OCI-LY1 (cell line): ENCODE results near the gene HID1.
"Not testable (repeated sequence)": the region's sequence is repeated elsewhere in the genome, so short reads cannot be mapped to it uniquely, and the experiment has no call there.

Experiments used
- H2AFZ ChIP-seq: fragments of 200-600 bp; sonication (generic), shearing (Covaris generic); 2 replicates; pipeline ENCODE4 v1.6.0; 2014; ENCODE audit warnings: antibody characterized with exemption, mild to moderate bottlenecking, low read length
- H3F3A ChIP-seq: fragments of 200-600 bp; sonication (generic), shearing (Covaris generic); 2 replicates; pipeline ENCODE4 v1.6.0; 2014; ENCODE audit warnings: mild to moderate bottlenecking, antibody characterized with exemption, low read length, moderate library complexity; ENCODE audit not compliant: insufficient read depth
- H3K27ac ChIP-seq: fragments of 200-600 bp; sonication (generic); 2 replicates; pipeline ENCODE4 v1.5.1; 2014; ENCODE audit warnings: low read length, mixed run types, mild to moderate bottlenecking, low read depth; ENCODE audit not compliant: poor library complexity, severe bottlenecking
- H3K27me3 ChIP-seq: fragments of 200-600 bp; sonication (generic); 2 replicates; pipeline ENCODE4 v1.6.0; 2014; ENCODE audit warnings: antibody characterized with exemption, mild to moderate bottlenecking, low read length, moderate library complexity; ENCODE audit not compliant: insufficient read depth
- H3K36me3 ChIP-seq: fragments of 200-600 bp; sonication (generic); 2 replicates; pipeline ENCODE4 v1.6.1; 2014; ENCODE audit warnings: mild to moderate bottlenecking, antibody characterized with exemption, low read length, moderate library complexity, mixed read lengths; ENCODE audit not compliant: insufficient read depth
- H3K4me1 ChIP-seq: fragments of 200-600 bp; sonication (generic); 2 replicates; pipeline ENCODE4 v1.5.1; 2014; ENCODE audit warnings: mild to moderate bottlenecking, low read length, moderate library complexity; ENCODE audit not compliant: insufficient read depth, severe bottlenecking
- H3K4me2 ChIP-seq: fragments of 200-600 bp; sonication (generic), shearing (Covaris generic); 2 replicates; pipeline ENCODE4 v1.6.1; 2014; ENCODE audit warnings: low read length
- H3K4me3 ChIP-seq: fragments of 200-600 bp; sonication (generic); 2 replicates; pipeline ENCODE4 v1.5.1; 2014; ENCODE audit warnings: low read length, low read depth, mild to moderate bottlenecking, mixed read lengths; ENCODE audit not compliant: poor library complexity, severe bottlenecking
- H3K79me2 ChIP-seq: fragments of 200-600 bp; shearing (Covaris generic); 2 replicates; pipeline ENCODE4 v1.6.1; 2016; ENCODE audit warnings: mixed run types, low read length, mixed read lengths; ENCODE audit not compliant: insufficient read depth
- H3K9ac ChIP-seq: fragments of 200-600 bp; sonication (generic), shearing (Covaris generic); 2 replicates; pipeline ENCODE4 v1.6.1; 2014; ENCODE audit warnings: mild to moderate bottlenecking, low read length, mixed read lengths
- H3K9me2 ChIP-seq: fragments of 200-600 bp; sonication (generic), shearing (Covaris generic); 2 replicates; pipeline ENCODE4 v1.6.1; 2014; ENCODE audit warnings: low read depth, mild to moderate bottlenecking, low read length, mixed read lengths
- H3K9me3 ChIP-seq: fragments of 200-600 bp; shearing (Covaris generic); 2 replicates; pipeline ENCODE4 v1.6.1; 2014; ENCODE audit warnings: low read length, mixed read lengths
- H4K20me1 ChIP-seq: fragments of 200-600 bp; sonication (generic), shearing (Covaris generic); 2 replicates; pipeline ENCODE4 v1.6.0; 2016; ENCODE audit warnings: mild to moderate bottlenecking, low read length; ENCODE audit not compliant: insufficient read depth
- EZH2 ChIP-seq: fragments of 200-600 bp; sonication (generic), shearing (Covaris generic); IDR thresholded peaks from 2 replicates; pipeline ENCODE4 v1.8.0; 2017; ENCODE audit warnings: borderline replicate concordance, mixed run types, mild to moderate bottlenecking, antibody characterized with exemption, low read length, moderate library complexity, mixed read lengths
- TF ChIP-seq, protein P1 (sequence below): fragments of 200-600 bp; sonication (generic), shearing (Covaris generic); IDR thresholded peaks from 2 replicates; pipeline ENCODE4 v1.5.1; 2017; ENCODE audit warnings: mild to moderate bottlenecking, antibody characterized with exemption, low read length, moderate library complexity, mixed read lengths

HID1 gene

DNA sequence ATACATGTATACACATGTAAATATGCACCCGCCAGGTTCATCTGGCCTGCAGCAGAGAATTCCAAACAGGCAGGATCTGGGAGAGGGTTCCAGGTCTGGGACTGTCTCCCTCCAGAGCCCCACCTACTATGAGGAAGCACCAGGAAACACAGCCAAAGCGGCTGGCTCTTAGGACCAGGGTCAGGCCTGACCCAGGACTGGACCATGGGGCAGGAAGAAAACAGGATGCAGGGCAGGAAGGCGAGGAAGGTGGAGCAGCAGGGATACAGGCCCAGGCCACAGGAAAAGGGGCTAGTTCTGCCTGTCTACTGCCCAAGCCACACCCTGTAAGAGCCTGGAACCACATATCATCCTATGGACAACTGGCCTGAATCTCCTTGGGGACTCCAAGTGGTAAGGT lies 2.2 kb downstream of the HID1 start:
- peaks cover 6% of the 10 kb centered on the region for H3K4me1 ChIP-seq
- H3K27me3 ChIP-seq, result no peaks in the 10 kb centered on the region; the same call in 1 of the 2 replicates
- H3K9me3 ChIP-seq, result no peaks in the 10 kb centered on the region
- no peak overlapping the region for H3K4me2 ChIP-seq
- no peaks in the 10 kb centered on the region for H3K79me2 ChIP-seq
- H3K4me3 ChIP-seq, result no peak overlapping the region
- no peaks in the 10 kb centered on the region for H3F3A ChIP-seq
- no peak overlapping the region for H3K27ac ChIP-seq
- TF ChIP-seq EZH2, result no peak
- H3K9me2 ChIP-seq, result no peaks in the 10 kb centered on the region
- H3K36me3 ChIP-seq, result no peaks in the 10 kb centered on the region
- no peak overlapping the region for H2AFZ ChIP-seq
- no peak overlapping the region for H3K9ac ChIP-seq
- H4K20me1 ChIP-seq, result no peaks in the 10 kb centered on the region

DNA sequence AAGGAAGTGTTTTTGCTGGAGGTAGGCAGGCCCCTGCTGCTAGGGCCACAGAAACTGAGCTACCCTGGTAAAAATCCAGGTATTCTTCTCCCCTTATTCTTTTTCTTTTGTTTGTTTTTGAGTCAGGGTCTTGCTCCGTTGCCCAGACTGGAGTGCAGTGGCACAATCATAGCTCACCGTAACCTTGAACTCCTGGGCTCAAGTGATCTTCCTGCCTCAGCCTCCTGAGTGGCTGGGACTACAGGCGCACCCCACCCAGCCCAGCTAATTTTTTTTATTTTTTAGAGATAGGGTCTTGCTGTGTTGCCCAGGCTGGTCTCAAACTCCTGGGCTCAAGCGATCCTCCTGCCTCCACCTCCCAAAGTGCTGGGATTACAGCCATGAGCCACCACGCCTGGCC lies 3.1 kb downstream of the HID1 start:
- H3K9me2 ChIP-seq, H3K36me3 ChIP-seq, H3K27me3 ChIP-seq, H3K9ac ChIP-seq, H3K4me3 ChIP-seq, H3K4me1 ChIP-seq, H4K20me1 ChIP-seq, H3K27ac ChIP-seq, H3K9me3 ChIP-seq, H3K4me2 ChIP-seq, H2AFZ ChIP-seq, H3K79me2 ChIP-seq, H3F3A ChIP-seq: not testable (repeated sequence)

DNA sequence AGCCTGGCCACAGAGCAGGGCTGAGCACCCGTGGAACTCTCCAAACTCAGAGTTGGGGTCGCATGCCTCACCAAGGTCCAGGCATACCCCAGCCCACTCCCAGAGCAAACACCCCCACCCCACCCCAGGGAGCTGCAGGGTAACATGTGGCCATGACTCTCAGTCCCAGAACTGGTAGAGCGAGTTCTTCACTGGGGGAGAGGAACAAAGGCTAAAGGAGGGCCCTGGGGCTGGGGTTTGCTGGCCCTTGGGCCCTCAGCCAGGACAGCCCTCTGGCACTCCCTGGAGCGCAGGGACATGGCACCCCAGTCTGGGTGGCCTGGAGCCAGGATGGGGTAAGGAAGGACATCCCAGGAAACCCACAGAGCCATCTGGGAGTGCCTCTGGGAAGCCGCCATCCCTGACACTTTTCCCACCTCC lies 4.2 kb downstream of the HID1 start:
- no peaks in the 10 kb centered on the region for H3F3A ChIP-seq
- H3K79me2 ChIP-seq, result no peaks in the 10 kb centered on the region
- TF ChIP-seq, protein P1, sequence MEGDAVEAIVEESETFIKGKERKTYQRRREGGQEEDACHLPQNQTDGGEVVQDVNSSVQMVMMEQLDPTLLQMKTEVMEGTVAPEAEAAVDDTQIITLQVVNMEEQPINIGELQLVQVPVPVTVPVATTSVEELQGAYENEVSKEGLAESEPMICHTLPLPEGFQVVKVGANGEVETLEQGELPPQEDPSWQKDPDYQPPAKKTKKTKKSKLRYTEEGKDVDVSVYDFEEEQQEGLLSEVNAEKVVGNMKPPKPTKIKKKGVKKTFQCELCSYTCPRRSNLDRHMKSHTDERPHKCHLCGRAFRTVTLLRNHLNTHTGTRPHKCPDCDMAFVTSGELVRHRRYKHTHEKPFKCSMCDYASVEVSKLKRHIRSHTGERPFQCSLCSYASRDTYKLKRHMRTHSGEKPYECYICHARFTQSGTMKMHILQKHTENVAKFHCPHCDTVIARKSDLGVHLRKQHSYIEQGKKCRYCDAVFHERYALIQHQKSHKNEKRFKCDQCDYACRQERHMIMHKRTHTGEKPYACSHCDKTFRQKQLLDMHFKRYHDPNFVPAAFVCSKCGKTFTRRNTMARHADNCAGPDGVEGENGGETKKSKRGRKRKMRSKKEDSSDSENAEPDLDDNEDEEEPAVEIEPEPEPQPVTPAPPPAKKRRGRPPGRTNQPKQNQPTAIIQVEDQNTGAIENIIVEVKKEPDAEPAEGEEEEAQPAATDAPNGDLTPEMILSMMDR, result no peak
- no peak for TF ChIP-seq EZH2
- no peak overlapping the region for H3K27ac ChIP-seq
- no peaks in the 10 kb centered on the region; the same call in 1 of the 2 replicates for H3K27me3 ChIP-seq
- peaks cover 6% of the 10 kb centered on the region for H3K4me1 ChIP-seq
- H3K36me3 ChIP-seq, result no peaks in the 10 kb centered on the region
- no peaks in the 10 kb centered on the region for H3K9me2 ChIP-seq
- H3K9ac ChIP-seq, result no peak overlapping the region
- no peak overlapping the region for H2AFZ ChIP-seq
- no peak overlapping the region for H3K4me3 ChIP-seq
- no peaks in the 10 kb centered on the region for H3K9me3 ChIP-seq
- H3K4me2 ChIP-seq, result no peak overlapping the region
- H4K20me1 ChIP-seq, result no peaks in the 10 kb centered on the region

DNA sequence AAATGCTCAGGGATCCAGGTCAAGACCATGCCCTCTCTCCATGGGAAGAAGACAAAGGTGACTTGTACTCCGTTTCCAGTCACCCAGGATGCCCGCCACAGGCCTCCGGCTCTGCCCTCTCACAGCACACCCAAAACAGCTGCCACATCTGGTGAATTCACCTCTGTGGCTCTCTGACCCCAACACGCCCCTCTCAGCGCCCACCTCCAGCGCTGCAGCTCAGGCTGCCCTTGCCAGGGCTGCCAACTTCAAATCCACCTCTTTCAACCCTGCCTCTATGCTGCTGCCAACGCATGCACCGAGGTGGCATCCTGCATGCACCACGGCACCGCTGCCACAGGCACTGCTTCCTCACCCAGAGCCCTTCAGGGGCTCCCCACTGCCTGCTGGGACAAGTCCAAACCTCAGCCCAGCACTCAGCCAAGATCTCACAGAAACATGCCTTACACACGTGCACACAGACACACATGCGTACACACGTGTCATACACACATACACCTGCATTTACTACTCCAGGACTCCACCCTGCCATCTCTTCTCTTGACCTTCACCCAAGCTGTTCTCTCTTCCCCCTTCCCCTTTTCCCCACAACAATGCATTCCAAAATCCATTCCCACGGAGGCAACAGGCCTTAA lies 7.5 kb downstream of the HID1 start:
- H2AFZ ChIP-seq, result no peak overlapping the region
- H4K20me1 ChIP-seq, result no peaks in the 10 kb centered on the region
- H3K27me3 ChIP-seq, result no peaks in the 10 kb centered on the region; the same call in 1 of the 2 replicates
- TF ChIP-seq, protein P1, result no peak
- TF ChIP-seq EZH2, result no peak
- H3K9me2 ChIP-seq, result no peaks in the 10 kb centered on the region
- no peaks in the 10 kb centered on the region for H3K36me3 ChIP-seq
- H3K27ac ChIP-seq, result no peak overlapping the region
- H3K4me2 ChIP-seq, result no peak overlapping the region
- no peaks in the 10 kb centered on the region for H3K9me3 ChIP-seq
- no peaks in the 10 kb centered on the region for H3F3A ChIP-seq
- no peak overlapping the region for H3K4me3 ChIP-seq
- H3K9ac ChIP-seq, result no peak overlapping the region
- no peaks in the 10 kb centered on the region for H3K79me2 ChIP-seq
- peaks cover 3% of the 10 kb centered on the region for H3K4me1 ChIP-seq
